OCI-LY1 (cell line): Measurements from ENCODE around the gene KIF20B.

Source experiments
- H2AFZ ChIP-seq: fragments of 200-600 bp; sonication (generic), shearing (Covaris generic); 2 replicates; pipeline ENCODE4 v1.6.0; 2014; ENCODE audit warnings: antibody characterized with exemption, mild to moderate bottlenecking, low read length
- H3F3A ChIP-seq: fragments of 200-600 bp; sonication (generic), shearing (Covaris generic); 2 replicates; pipeline ENCODE4 v1.6.0; 2014; ENCODE audit warnings: mild to moderate bottlenecking, antibody characterized with exemption, low read length, moderate library complexity; ENCODE audit not compliant: insufficient read depth
- H3K27ac ChIP-seq: fragments of 200-600 bp; sonication (generic); 2 replicates; pipeline ENCODE4 v1.5.1; 2014; ENCODE audit warnings: low read length, mixed run types, mild to moderate bottlenecking, low read depth; ENCODE audit not compliant: poor library complexity, severe bottlenecking
- H3K27me3 ChIP-seq: fragments of 200-600 bp; sonication (generic); 2 replicates; pipeline ENCODE4 v1.6.0; 2014; ENCODE audit warnings: antibody characterized with exemption, mild to moderate bottlenecking, low read length, moderate library complexity; ENCODE audit not compliant: insufficient read depth
- H3K36me3 ChIP-seq: fragments of 200-600 bp; sonication (generic); 2 replicates; pipeline ENCODE4 v1.6.1; 2014; ENCODE audit warnings: mild to moderate bottlenecking, antibody characterized with exemption, low read length, moderate library complexity, mixed read lengths; ENCODE audit not compliant: insufficient read depth
- H3K4me1 ChIP-seq: fragments of 200-600 bp; sonication (generic); 2 replicates; pipeline ENCODE4 v1.5.1; 2014; ENCODE audit warnings: mild to moderate bottlenecking, low read length, moderate library complexity; ENCODE audit not compliant: insufficient read depth, severe bottlenecking
- H3K4me2 ChIP-seq: fragments of 200-600 bp; sonication (generic), shearing (Covaris generic); 2 replicates; pipeline ENCODE4 v1.6.1; 2014; ENCODE audit warnings: low read length
- H3K4me3 ChIP-seq: fragments of 200-600 bp; sonication (generic); 2 replicates; pipeline ENCODE4 v1.5.1; 2014; ENCODE audit warnings: low read length, low read depth, mild to moderate bottlenecking, mixed read lengths; ENCODE audit not compliant: poor library complexity, severe bottlenecking
- H3K79me2 ChIP-seq: fragments of 200-600 bp; shearing (Covaris generic); 2 replicates; pipeline ENCODE4 v1.6.1; 2016; ENCODE audit warnings: mixed run types, low read length, mixed read lengths; ENCODE audit not compliant: insufficient read depth
- H3K9ac ChIP-seq: fragments of 200-600 bp; sonication (generic), shearing (Covaris generic); 2 replicates; pipeline ENCODE4 v1.6.1; 2014; ENCODE audit warnings: mild to moderate bottlenecking, low read length, mixed read lengths
- H3K9me2 ChIP-seq: fragments of 200-600 bp; sonication (generic), shearing (Covaris generic); 2 replicates; pipeline ENCODE4 v1.6.1; 2014; ENCODE audit warnings: low read depth, mild to moderate bottlenecking, low read length, mixed read lengths
- H3K9me3 ChIP-seq: fragments of 200-600 bp; shearing (Covaris generic); 2 replicates; pipeline ENCODE4 v1.6.1; 2014; ENCODE audit warnings: low read length, mixed read lengths
- H4K20me1 ChIP-seq: fragments of 200-600 bp; sonication (generic), shearing (Covaris generic); 2 replicates; pipeline ENCODE4 v1.6.0; 2016; ENCODE audit warnings: mild to moderate bottlenecking, low read length; ENCODE audit not compliant: insufficient read depth
- CTCF ChIP-seq: fragments of 200-600 bp; sonication (generic), shearing (Covaris generic); IDR thresholded peaks from 2 replicates; pipeline ENCODE4 v1.5.1; 2017; ENCODE audit warnings: mild to moderate bottlenecking, antibody characterized with exemption, low read length, moderate library complexity, mixed read lengths
- EZH2 ChIP-seq: fragments of 200-600 bp; sonication (generic), shearing (Covaris generic); IDR thresholded peaks from 2 replicates; pipeline ENCODE4 v1.8.0; 2017; ENCODE audit warnings: borderline replicate concordance, mixed run types, mild to moderate bottlenecking, antibody characterized with exemption, low read length, moderate library complexity, mixed read lengths

The KIF20B gene

GRCh38 chr10:89702121-89702480 is 711 bp downstream of the KIF20B start:
- H3K4me3 ChIP-seq, result peak overlapping the region; percentile 83
- no peaks in the 10 kb centered on the region for H3K9me3 ChIP-seq
- TF ChIP-seq EZH2 (no peak), CTCF (no peak)
- H3K9ac ChIP-seq, result peak overlapping the region; percentile 79
- H3K4me1 ChIP-seq, result peaks cover 40% of the 10 kb centered on the region
- no peaks in the 10 kb centered on the region for H3K9me2 ChIP-seq
- no peaks in the 10 kb centered on the region for H3F3A ChIP-seq
- H3K36me3 ChIP-seq, result peaks cover 4% of the 10 kb centered on the region
- no peak overlapping the region for H2AFZ ChIP-seq
- H3K4me2 ChIP-seq, result peak overlapping the region; percentile 84
- H4K20me1 ChIP-seq, result no peaks in the 10 kb centered on the region
- H3K27ac ChIP-seq, result peak overlapping the region; percentile 70
- H3K27me3 ChIP-seq, result no peaks in the 10 kb centered on the region
- peaks cover 55% of the 10 kb centered on the region for H3K79me2 ChIP-seq

DNA sequence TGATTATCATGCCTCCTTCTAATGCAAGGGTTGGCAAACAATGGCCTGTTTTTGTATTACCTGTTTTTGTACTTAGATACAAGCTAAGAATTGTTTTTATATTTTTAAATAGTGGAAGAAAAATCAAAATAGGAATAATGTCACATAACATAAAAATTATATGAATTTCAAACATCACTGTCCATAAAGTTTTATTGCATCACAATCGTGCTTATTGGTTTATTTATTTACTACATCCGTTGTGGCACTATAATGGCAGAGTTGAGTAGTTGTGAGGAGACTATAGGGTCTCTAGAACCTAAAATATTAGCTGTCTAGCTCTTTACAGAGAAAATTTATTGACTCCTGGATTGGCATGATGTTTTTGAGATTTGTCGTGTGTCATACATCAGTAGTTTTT is 4.1 kb downstream of the KIF20B start:
- no peaks in the 10 kb centered on the region for H4K20me1 ChIP-seq
- no peak overlapping the region for H2AFZ ChIP-seq
- H3K4me3 ChIP-seq, result no peak overlapping the region
- TF ChIP-seq CTCF (no peak), EZH2 (no peak)
- peaks cover 11% of the 10 kb centered on the region for H3K36me3 ChIP-seq
- H3K79me2 ChIP-seq, result peaks cover 77% of the 10 kb centered on the region
- no peaks in the 10 kb centered on the region for H3K9me2 ChIP-seq
- no peak overlapping the region for H3K9ac ChIP-seq
- no peak overlapping the region for H3K27ac ChIP-seq
- H3K9me3 ChIP-seq, result no peaks in the 10 kb centered on the region
- peaks cover 37% of the 10 kb centered on the region for H3K4me1 ChIP-seq
- no peaks in the 10 kb centered on the region for H3F3A ChIP-seq
- no peaks in the 10 kb centered on the region for H3K27me3 ChIP-seq
- no peak overlapping the region for H3K4me2 ChIP-seq

DNA sequence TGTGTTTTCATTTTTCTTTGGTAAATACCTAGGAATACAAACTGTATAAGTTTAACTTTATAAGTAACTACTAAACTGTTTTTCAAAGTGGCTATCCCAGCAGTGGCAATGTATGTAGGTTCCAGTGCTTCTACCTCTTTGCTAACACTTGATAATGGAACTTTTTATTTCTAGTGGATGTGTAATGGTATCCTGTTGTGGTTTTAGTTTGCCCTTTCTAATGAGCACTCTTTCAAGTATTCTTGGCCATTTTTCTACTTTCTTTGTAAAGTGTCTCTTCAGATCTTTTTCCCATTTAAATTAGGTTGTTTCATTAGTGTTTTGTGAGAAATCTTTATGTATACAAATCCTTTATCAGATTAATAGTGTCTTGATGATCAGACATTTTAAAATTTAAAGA is 4.6 kb downstream of the KIF20B start:
- H3K27me3 ChIP-seq, result no peaks in the 10 kb centered on the region
- H3K4me2 ChIP-seq, result no peak overlapping the region
- no peaks in the 10 kb centered on the region for H3K9me2 ChIP-seq
- H3K27ac ChIP-seq, result no peak overlapping the region
- H2AFZ ChIP-seq, result no peak overlapping the region
- no peak overlapping the region for H3K9ac ChIP-seq
- no peaks in the 10 kb centered on the region for H3K9me3 ChIP-seq
- no peak overlapping the region for H3K4me3 ChIP-seq
- peaks cover 16% of the 10 kb centered on the region for H3K36me3 ChIP-seq
- H3K4me1 ChIP-seq, result peaks cover 32% of the 10 kb centered on the region
- no peak for TF ChIP-seq CTCF
- no peak for TF ChIP-seq EZH2
- H3F3A ChIP-seq, result no peaks in the 10 kb centered on the region
- H3K79me2 ChIP-seq, result peaks cover 80% of the 10 kb centered on the region
- H4K20me1 ChIP-seq, result no peaks in the 10 kb centered on the region
